Measurements from ENCODE around the gene FOXO1. TPM values are rescaled to one million over a fixed set of nuclear protein-coding genes. Genes with fewer than 3 reads are reported as not detected.

The FOXO1 gene
- total RNA-seq, 6 experiments from 2014 or later = 12.3 to 27.7 (median 14.6) TPM

GRCh38 chr13:40586886-40587565 is 79.4 kb downstream of the FOXO1 start:
- peak; percentile 48 to 73 (median 52) for ATAC-seq
- Histone ChIP-seq H3K4me1 (peaks cover 0 to 53% (median 20%) of the 10 kb centered on the region in 4 donors), H3K4me3 (no peak overlapping the region), H3K27me3 (no peaks in the 10 kb centered on the region), H3K9me3 (peaks cover 0 to 5% (median 0%) of the 10 kb centered on the region in 4 donors), H3K27ac (peak overlapping the region in 1 of 3 donors; percentile 26), H3K36me3 (no peaks in the 10 kb centered on the region)
- WGBS (ENCODE audit: insufficient coverage, low coverage, low lambda C conversion rate, missing lambda C conversion rate) = 34% methylated on average over 5 of the region's 5 CpGs
- DNase-seq = no peak
- intact Hi-C loops (cut with DNase I) = no loop called here
- peak in 2 of 4 donors; percentile 15 to 26 for TF ChIP-seq CTCF (IDR thresholded peaks at IDR 0.05)
- TF ChIP-seq POLR2A (IDR thresholded peaks at IDR 0.05) = no peak

GRCh38 chr13:40585911-40586471 is 80.5 kb downstream of the FOXO1 start:
- Histone ChIP-seq H3K36me3 (no peaks in the 10 kb centered on the region), H3K9me3 (peaks cover 0 to 5% (median 0%) of the 10 kb centered on the region in 4 donors), H3K27me3 (no peaks in the 10 kb centered on the region), H3K4me3 (no peak overlapping the region), H3K27ac (peak overlapping the region in 1 of 3 donors; percentile 26), H3K4me1 (peaks cover 0 to 50% (median 20%) of the 10 kb centered on the region in 4 donors)
- DNase-seq (no peak), ATAC-seq (no peak)
- intact Hi-C loops (cut with DNase I) = no loop called here
- TF ChIP-seq POLR2A (IDR thresholded peaks at IDR 0.05) = no peak
- TF ChIP-seq CTCF (IDR thresholded peaks at IDR 0.05) = no peak
- 62% methylated on average over 1 of the region's 1 CpG for WGBS (ENCODE audit: insufficient coverage, low coverage, low lambda C conversion rate, missing lambda C conversion rate)

- ATAC-seq = no peak
- H3K27me3 ChIP-seq = no peaks in the 10 kb centered on the region
- intact Hi-C loops (cut with DNase I) = no loop called here
- no peak for DNase-seq
- no peak overlapping the region for H3K4me3 ChIP-seq
- H3K27ac ChIP-seq = no peak overlapping the region
- TF ChIP-seq POLR2A (IDR thresholded peaks at IDR 0.05) = no peak
- no peak for TF ChIP-seq CTCF (IDR thresholded peaks at IDR 0.05)
- H3K9me3 ChIP-seq = peaks cover 0 to 5% (median 0%) of the 10 kb centered on the region in 4 donors
- peaks cover 0 to 38% (median 13%) of the 10 kb centered on the region in 4 donors for H3K4me1 ChIP-seq
- no peaks in the 10 kb centered on the region for H3K36me3 ChIP-seq
Observed at GRCh38 chr13:40583738-40584137, 82.7 kb downstream of the FOXO1 start.

GRCh38 chr13:40582531-40582930 is 83.9 kb downstream of the FOXO1 start:
- ATAC-seq = no peak
- no peak for DNase-seq
- no peak overlapping the region for H3K4me3 ChIP-seq
- TF ChIP-seq CTCF (IDR thresholded peaks at IDR 0.05) (no peak), POLR2A (IDR thresholded peaks at IDR 0.05) (no peak)
- H3K9me3 ChIP-seq = peaks cover 0 to 5% (median 0%) of the 10 kb centered on the region in 4 donors
- H3K4me1 ChIP-seq = peaks cover 0 to 40% (median 8%) of the 10 kb centered on the region in 4 donors
- no peak overlapping the region for H3K27ac ChIP-seq
- intact Hi-C loops (cut with DNase I) = no loop called here
- 97% methylated on average over 2 of the region's 2 CpGs for WGBS (ENCODE audit: insufficient coverage, low coverage, low lambda C conversion rate, missing lambda C conversion rate)
- H3K27me3 ChIP-seq = no peaks in the 10 kb centered on the region
- H3K36me3 ChIP-seq = no peaks in the 10 kb centered on the region
